Gastrocnemius medialis (tissue), 4 donors: ENCODE data around the gene VPS37D. TPM values are rescaled to one million over a fixed set of nuclear protein-coding genes. Genes with fewer than 3 reads are reported as not detected.
"Not testable (repeated sequence)": the region's sequence is repeated elsewhere in the genome, so short reads cannot be mapped to it uniquely, and the experiment has no call there.

Source experiments
- ATAC-seq, 2 donors: fragments of 150-250 bp; one replicate each; pipeline ENCODE4 v1.9.1; 2016
- DNase-seq, 2 donors: peaks; one replicate each; pipeline ENCODE4 v3.0.0-alpha.2; 2019
- H3K27ac ChIP-seq, 4 donors: fragments of 200-600 bp; sonication (generic); 1 replicate in 1 of 4; 2 replicates in 3 of 4; pipeline ENCODE4 v1.5.1; 2016 to 2018; ENCODE audit warnings: mild to moderate bottlenecking in 2 of 4, moderate library complexity in 1 of 4
- H3K27me3 ChIP-seq, 3 donors: fragments of 200-600 bp; sonication (generic) in 2 of 3; 1 replicate in 1 of 3; 2 replicates in 2 of 3; pipeline versions ENCODE4 v1.5.1 to v1.6.0; 2016 to 2019; ENCODE audit warnings: mild to moderate bottlenecking in 1 of 3, moderate library complexity in 1 of 3
- H3K36me3 ChIP-seq, 2 donors: fragments of 200-600 bp; sonication (generic) in 1 of 2; one replicate each; pipeline ENCODE4 v1.5.1; 2017 to 2018
- H3K4me1 ChIP-seq, 2 donors: fragments of 200-600 bp; sonication (generic) in 1 of 2; one replicate each; pipeline ENCODE4 v1.5.1; 2016 to 2017; ENCODE audit warnings: mild to moderate bottlenecking in 2 of 2
- H3K4me3 ChIP-seq, 4 donors: fragments of 200-600 bp; sonication (generic) in 3 of 4; 1 replicate in 1 of 4; 2 replicates in 3 of 4; pipeline ENCODE4 v1.5.1; 2016 to 2019; ENCODE audit warnings: mild to moderate bottlenecking in 2 of 4
- H3K9me3 ChIP-seq, 3 donors: fragments of 200-600 bp; sonication (generic) in 2 of 3; 1 replicate in 1 of 3; 2 replicates in 2 of 3; pipeline ENCODE4 v1.5.1; 2016 to 2019
- POLR2A ChIP-seq, 2 donors: fragments of 450-650 bp; IDR thresholded peaks; one replicate each; pipeline ENCODE4 v1.6.1; 2017; ENCODE audit warnings: antibody characterized with exemption in 2 of 2, mild to moderate bottlenecking in 2 of 2, moderate library complexity in 2 of 2
- in situ Hi-C, 4 donors: fragments of 200-750 bp; cut with MboI; loops; one replicate each; pipeline versions ENCODE4 v1.15.0 to v1.8.0; 2017; ENCODE audit warnings: low sequenced_read_pairs in 4 of 4
- intact Hi-C: fragments of 100-400 bp; cut with DNase I; formaldehyde crosslinking; loops from one replicate; pipeline ENCODE4 v1.15.1; 2023; ENCODE audit warnings: low total_unique reads
- total RNA-seq, 4 donors: library from RNA; depleted of rRNA; stranded (reverse); fragments of >200 nt; gene quantifications; one replicate each; pipeline versions ENCODE4 v1.1.0 to v1.2.3, GENCODE V29; 2016
- TF ChIP-seq, protein P1 (sequence below), 5 experiments: fragments of 450-650 bp in 3 of 5; fragments of 200-600 bp in 2 of 5; sonication (generic) in 2 of 5; IDR thresholded peaks in 4 of 5; conservative IDR thresholded peaks in 1 of 5; 1 replicate in 4 of 5; 2 replicates in 1 of 5; pipeline ENCODE4 v1.5.1; 2016 to 2019; ENCODE audit warnings: antibody characterized with exemption in 5 of 5, mild to moderate bottlenecking in 3 of 5, moderate library complexity in 3 of 5

Gene VPS37D
- total RNA-seq, 4 donors from 2014 or later: 0.64 to 2.5 (median 1.4) TPM

DNA sequence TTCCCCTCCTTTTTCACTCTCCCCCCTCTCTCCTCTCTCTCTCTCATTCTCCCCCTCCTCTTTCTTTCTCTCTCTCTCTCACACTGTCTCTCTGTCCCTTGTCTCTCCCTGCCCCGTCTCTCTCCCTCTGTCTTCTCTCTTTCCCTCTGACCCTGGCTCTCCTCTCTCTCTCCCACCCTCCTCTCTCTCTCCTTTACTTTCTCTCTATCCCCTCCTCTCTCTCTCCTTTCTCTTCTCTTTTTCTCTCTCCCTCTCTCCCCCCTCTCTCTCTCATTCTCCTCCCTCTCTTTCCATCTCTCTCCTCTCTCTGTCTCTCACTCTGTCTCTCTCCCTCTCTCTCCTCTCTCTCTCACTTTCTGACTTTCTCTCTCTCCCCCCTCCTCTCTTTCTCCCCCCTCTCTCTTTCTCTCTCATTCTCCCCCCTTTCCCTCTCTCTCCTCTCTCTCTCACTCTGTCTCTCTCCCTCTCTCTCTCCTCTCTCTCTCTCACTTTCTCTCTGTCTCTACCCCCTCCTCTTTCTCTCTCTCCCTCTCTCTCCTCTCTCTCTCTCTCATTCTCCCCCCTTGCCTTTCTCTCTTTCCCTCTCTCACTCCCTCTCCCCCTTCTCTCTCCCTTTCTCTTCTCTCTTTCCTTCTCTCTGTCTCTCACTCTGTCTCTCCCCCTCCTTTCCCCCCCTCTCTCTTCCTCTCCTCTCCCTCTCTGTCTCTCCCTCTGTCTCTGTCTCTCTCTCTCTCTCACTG lies 18.9 kb upstream of the VPS37D start:
- intact Hi-C loops: no loop called here
- DNase-seq (no peak), ATAC-seq (no peak)
- no peaks in the 10 kb centered on the region for H3K36me3 ChIP-seq
- H3K4me3 ChIP-seq: no peak overlapping the region
- TF ChIP-seq, protein P1, sequence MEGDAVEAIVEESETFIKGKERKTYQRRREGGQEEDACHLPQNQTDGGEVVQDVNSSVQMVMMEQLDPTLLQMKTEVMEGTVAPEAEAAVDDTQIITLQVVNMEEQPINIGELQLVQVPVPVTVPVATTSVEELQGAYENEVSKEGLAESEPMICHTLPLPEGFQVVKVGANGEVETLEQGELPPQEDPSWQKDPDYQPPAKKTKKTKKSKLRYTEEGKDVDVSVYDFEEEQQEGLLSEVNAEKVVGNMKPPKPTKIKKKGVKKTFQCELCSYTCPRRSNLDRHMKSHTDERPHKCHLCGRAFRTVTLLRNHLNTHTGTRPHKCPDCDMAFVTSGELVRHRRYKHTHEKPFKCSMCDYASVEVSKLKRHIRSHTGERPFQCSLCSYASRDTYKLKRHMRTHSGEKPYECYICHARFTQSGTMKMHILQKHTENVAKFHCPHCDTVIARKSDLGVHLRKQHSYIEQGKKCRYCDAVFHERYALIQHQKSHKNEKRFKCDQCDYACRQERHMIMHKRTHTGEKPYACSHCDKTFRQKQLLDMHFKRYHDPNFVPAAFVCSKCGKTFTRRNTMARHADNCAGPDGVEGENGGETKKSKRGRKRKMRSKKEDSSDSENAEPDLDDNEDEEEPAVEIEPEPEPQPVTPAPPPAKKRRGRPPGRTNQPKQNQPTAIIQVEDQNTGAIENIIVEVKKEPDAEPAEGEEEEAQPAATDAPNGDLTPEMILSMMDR (IDR thresholded peaks at IDR 0.05 in 4 of 5, conservative IDR thresholded peaks at IDR 0.05 in 1 of 5): no peak
- TF ChIP-seq POLR2A (IDR thresholded peaks at IDR 0.05): no peak
- H3K27me3 ChIP-seq: peaks cover 18 to 29% (median 26%) of the 10 kb centered on the region in 3 donors
- H3K9me3 ChIP-seq: no peaks in the 10 kb centered on the region
- in situ Hi-C loops: no loop called here
- H3K27ac ChIP-seq: no peak overlapping the region
- no peaks in the 10 kb centered on the region for H3K4me1 ChIP-seq

- no peaks in the 10 kb centered on the region for H3K9me3 ChIP-seq
- H3K4me3 ChIP-seq: no peak overlapping the region
- in situ Hi-C loops: no loop called here
- ATAC-seq: no peak
- no peak for TF ChIP-seq POLR2A (IDR thresholded peaks at IDR 0.05)
- TF ChIP-seq, protein P1 (IDR thresholded peaks at IDR 0.05 in 4 of 5, conservative IDR thresholded peaks at IDR 0.05 in 1 of 5): no peak
- DNase-seq: no peak
- peaks cover 18 to 27% (median 26%) of the 10 kb centered on the region in 3 donors for H3K27me3 ChIP-seq
- no peaks in the 10 kb centered on the region for H3K36me3 ChIP-seq
- no peaks in the 10 kb centered on the region for H3K4me1 ChIP-seq
- H3K27ac ChIP-seq: no peak overlapping the region
- intact Hi-C loops: no loop called here
Observed at GRCh38 chr7:73649576-73649975, 18.1 kb upstream of the VPS37D start.

GRCh38 chr7:73650524-73650923 lies 17.1 kb upstream of the VPS37D start:
- no peaks in the 10 kb centered on the region for H3K4me1 ChIP-seq
- DNase-seq (no peak), ATAC-seq (no peak)
- in situ Hi-C loops: no loop called here
- H3K9me3 ChIP-seq: no peaks in the 10 kb centered on the region
- H3K4me3 ChIP-seq: no peak overlapping the region
- intact Hi-C loops: no loop called here
- no peak overlapping the region for H3K27ac ChIP-seq
- H3K27me3 ChIP-seq: peaks cover 18 to 27% (median 26%) of the 10 kb centered on the region in 3 donors
- TF ChIP-seq, protein P1 (IDR thresholded peaks at IDR 0.05 in 4 of 5, conservative IDR thresholded peaks at IDR 0.05 in 1 of 5): no peak
- TF ChIP-seq POLR2A (IDR thresholded peaks at IDR 0.05): no peak
- no peaks in the 10 kb centered on the region for H3K36me3 ChIP-seq

GRCh38 chr7:73652541-73652949 lies 15.1 kb upstream of the VPS37D start:
- no peaks in the 10 kb centered on the region for H3K36me3 ChIP-seq
- in situ Hi-C loops: no loop called here
- DNase-seq (no peak), ATAC-seq (no peak)
- H3K4me1 ChIP-seq: no peaks in the 10 kb centered on the region
- peaks cover 11 to 16% (median 16%) of the 10 kb centered on the region in 3 donors for H3K27me3 ChIP-seq
- H3K9me3 ChIP-seq: no peaks in the 10 kb centered on the region
- no peak overlapping the region for H3K27ac ChIP-seq
- intact Hi-C loops: no loop called here
- H3K4me3 ChIP-seq: no peak overlapping the region
- TF ChIP-seq, protein P1 (IDR thresholded peaks at IDR 0.05 in 4 of 5, conservative IDR thresholded peaks at IDR 0.05 in 1 of 5): no peak
- no peak for TF ChIP-seq POLR2A (IDR thresholded peaks at IDR 0.05)

DNA sequence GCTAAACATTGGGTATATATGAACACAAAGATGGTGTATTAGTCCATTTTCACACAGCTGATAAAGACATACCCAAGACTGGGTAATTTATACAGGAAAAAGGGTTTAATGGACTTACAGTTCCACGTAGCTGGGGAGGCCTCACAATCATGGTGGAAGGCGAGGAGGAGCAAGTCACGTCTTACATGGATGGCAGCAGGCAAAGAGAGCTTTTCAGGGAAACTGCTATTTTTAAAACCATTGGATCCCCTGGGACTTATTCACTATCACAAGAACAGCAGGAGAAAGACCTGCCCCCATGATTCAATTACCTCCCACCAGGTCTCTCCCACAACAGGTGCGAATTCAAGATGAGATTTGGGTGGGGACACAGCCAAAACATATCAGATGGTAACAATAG lies 12.3 kb upstream of the VPS37D start:
- H3K4me1 ChIP-seq, in situ Hi-C loops, DNase-seq, H3K27ac ChIP-seq, H3K36me3 ChIP-seq, H3K9me3 ChIP-seq, H3K4me3 ChIP-seq, H3K27me3 ChIP-seq, intact Hi-C loops, ATAC-seq: not testable (repeated sequence)
